ENCODE data around the gene SLC17A2.
"Not testable (repeated sequence)": the region's sequence is repeated elsewhere in the genome, so short reads cannot be mapped to it uniquely, and the experiment has no call there.

The SLC17A2 gene

DNA sequence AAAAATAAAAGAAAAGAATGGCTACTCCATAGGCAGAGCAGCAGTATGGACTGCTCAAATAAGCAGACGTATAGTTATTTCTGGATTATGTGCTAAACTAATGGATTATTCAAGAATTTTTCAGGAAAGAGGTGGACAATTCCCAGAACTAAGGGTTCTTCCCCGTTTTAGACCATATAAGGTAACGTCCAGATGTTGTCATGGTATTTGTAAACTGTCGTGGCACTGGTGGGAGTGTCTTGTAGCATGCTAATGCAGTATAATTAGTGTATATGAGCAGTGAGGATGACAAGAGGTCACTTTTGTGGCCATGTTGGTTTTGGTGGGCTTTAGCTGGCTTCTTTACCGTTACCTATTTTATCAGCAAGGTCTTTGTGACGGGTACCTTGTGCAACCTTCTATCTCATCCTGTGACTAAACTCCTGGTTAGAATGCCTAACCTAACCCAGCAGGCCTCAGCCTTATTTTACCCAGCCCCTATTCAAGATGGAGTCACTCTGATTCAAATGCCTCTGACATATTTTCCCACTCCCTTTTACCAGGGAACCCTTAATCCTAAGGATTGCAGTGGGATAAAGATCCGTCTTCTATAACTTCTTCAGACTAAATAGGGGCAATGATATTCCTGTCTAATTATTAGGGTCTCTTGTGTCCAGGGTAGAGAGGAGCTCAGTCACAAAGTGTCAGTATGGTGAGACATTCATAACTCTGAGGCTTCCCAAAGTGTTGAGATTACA lies 21.0 kb upstream of the SLC17A2 start:
- DNase-seq, result no peak

- no peak for DNase-seq
These were observed 19.8 kb upstream of the SLC17A2 start for GRCh38 chr6:25950297-25950696.

- no peak for DNase-seq
These were observed 19.2 kb upstream of the SLC17A2 start for GRCh38 chr6:25949695-25950094.

GRCh38 chr6:25947492-25947891 lies 17.0 kb upstream of the SLC17A2 start:
- not testable (repeated sequence) for DNase-seq

DNA sequence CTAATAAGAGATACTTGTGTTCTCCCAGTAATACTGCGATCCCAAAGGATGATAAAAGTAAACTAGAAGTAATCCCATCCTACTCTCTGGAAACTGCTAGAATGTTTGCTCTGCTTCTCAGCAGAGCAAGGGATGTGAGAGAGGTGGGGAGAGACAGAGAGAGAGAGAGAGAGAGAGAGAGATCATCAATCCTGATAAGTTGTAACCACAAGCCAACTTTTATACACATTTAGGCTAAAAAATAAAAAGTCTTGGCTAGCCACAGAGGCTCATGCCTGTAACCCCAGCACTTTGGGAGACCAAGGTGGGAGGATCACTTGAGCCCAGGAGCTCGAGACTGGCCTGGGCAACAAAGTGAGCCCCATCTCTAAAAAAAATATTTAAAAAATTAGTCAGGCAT lies 16.1 kb upstream of the SLC17A2 start:
- DNase-seq, result no peak

GRCh38 chr6:25945738-25946137 lies 15.2 kb upstream of the SLC17A2 start:
- DNase-seq, result not testable (repeated sequence)

DNA sequence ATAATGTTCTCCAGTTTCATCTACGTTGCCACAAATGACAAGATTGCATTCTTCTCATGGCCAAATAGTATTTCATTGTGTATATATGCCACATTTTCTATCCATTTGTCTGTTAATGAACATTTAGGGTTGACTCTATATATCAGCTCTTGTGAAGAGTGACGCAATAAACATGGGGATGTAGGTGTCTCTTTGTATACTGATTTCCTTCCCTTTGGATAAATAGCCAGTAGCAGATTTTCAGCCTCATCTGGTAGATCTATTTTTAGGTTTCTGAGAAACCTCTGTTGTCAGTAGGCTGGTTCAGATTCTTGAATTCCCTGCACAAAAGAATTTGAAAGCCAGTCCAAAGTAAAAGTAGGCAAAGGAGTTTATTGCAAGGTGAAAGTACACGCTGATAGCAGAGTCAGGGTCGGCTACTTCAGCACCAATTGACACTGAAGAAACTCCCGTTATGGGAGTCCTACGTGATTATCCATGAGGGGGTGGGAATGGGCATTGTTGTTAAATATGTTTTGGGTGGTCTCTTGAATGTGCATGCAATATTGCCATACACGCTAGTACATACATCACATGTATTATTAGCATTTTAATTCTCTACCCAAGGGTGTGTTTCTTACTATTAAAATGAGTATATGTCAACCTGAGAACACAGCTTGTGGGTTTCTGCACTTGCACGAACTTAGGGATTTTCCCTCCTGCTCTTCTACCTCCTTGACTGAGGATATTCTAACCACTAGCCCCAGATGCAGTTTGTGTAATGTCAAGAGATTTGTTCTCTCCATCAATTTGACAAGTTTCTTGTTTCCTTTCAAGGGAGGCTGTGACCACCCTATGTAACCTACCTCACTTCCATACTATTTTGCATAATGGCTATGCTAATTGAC lies 14.4 kb upstream of the SLC17A2 start:
- DNase-seq, result no peak

DNA sequence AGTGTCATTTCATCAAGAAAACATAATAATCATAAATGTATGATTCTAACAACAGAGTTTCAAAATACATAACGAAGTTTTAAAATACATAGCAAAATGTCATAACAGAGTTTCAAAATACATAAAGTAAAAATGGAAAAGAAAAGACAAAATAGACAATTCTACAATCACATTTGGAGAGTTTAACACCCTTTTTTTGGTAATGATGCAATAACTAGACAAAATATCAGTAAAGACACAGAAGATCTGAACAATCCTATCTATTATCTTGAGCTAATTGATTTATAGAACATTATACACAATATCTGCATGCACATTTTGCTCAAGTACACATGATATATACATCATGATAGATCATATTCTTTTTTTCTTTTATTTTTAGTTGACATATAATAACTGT lies 13.4 kb upstream of the SLC17A2 start:
- DNase-seq, result no peak

GRCh38 chr6:25942561-25943147 lies 12.2 kb upstream of the SLC17A2 start:
- no peak for DNase-seq

DNA sequence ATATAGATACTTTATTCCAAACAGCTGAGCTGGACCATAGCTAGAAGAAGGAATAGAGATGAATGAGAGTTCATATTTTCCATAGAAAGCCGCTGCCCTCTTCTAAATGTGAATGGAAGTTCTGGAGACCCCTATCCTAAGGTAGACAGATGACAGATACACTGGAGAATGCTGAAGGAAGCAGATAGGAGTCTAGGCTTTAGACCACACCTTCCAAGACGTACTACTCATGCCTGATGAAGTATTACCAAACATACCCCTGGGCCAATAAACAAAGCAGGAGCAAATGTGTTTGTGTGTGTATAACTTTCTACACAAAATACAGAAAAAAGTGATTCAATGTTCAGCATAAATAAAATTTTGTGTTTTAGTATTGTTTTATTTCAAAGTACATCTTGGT lies 9.1 kb upstream of the SLC17A2 start:
- no peak for DNase-seq

DNA sequence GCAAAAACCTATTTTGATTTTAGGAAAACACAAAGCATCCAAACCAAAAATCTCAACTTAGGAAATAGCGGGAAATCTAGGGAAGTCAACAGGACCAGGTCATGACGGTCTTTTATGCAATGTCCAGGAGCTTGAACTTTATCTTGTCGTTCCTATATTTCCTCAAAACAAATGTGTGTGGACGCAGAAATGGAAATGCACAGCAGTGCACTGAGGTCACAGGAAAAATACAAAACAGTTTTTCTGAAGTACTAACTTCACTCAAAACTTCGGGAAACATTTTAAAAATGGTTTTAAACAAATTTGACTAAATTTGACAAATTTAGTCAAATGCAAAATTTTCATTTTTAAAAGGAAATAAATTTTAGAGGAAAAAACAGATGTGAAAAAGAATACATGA lies 5.5 kb upstream of the SLC17A2 start:
- no peak for DNase-seq

DNA sequence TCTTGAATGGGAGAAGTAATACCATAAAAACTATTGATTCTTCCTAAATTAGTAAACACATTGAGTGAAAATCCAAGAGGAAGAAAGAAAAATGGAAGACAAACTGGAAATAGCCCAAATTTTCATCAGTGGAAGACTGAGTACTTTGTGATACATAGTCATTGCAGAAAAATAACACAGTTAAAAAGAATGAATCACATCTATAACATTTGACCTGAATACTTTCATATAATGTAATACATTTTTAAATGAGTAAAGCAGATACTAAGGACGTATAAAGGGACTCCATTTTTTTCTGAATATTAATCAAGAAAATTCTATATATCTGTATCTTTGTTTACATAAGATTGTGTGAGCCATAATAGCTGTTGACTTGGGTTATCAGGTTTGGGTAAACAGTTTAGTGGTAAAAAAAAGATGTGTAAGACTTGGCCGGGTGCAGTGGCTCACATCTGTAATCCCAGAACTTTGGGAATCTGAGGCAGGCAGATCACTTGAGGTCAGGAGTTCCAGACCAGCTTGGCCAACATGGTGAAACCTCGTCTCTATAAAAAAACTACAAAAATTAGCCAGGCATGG lies 4.3 kb upstream of the SLC17A2 start:
- no peak for DNase-seq

- DNase-seq, result no peak
These were observed 3.7 kb upstream of the SLC17A2 start for GRCh38 chr6:25934156-25934555.

GRCh38 chr6:25931411-25931709 lies 869 bp upstream of the SLC17A2 start:
- no peak for DNase-seq

DNA sequence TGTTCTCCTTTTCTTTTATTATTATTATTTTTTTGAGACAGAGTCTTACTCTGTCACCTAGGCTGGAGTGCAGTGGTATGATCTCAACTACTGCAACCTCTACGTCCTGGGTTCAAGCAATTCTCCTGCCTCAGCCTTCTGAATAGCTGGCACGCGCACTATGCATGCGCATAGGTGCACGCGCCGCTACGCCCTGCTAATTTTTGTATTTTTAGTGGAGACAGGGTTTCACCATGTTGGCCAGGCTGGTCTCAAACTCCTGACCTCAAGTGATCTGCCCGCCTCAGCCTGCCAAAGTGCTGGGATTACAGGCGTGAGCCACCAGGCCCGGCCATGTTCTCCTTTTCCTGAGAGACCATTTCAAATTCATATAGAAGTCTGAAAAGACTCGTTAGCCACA lies 706 bp downstream of the SLC17A2 start:
- DNase-seq, result not testable (repeated sequence)

GRCh38 chr6:25928562-25929324 lies 1.7 kb downstream of the SLC17A2 start:
- no peak for DNase-seq

DNA sequence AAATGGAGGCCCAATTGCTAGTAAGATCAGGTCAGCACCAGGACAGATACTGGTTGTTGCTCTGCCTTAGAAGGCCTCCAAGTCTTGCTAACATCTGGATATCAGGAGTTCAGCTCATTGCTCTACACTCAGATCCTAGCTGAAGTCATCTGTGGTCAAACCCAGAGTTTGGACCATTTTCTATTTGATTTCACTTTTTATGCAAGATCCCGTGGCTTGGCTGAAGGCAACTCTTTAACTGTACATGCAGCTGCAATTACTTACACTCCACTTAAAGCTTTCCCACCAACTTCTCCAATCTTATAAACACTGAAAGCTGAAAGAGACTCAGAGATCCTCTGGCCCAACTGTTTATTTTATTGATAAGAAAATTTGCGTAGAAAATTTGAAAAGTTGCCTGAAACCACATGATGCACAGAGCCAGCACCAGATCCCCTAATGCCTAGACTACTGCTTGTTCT lies 2.7 kb downstream of the SLC17A2 start:
- DNase-seq, result no peak

DNA sequence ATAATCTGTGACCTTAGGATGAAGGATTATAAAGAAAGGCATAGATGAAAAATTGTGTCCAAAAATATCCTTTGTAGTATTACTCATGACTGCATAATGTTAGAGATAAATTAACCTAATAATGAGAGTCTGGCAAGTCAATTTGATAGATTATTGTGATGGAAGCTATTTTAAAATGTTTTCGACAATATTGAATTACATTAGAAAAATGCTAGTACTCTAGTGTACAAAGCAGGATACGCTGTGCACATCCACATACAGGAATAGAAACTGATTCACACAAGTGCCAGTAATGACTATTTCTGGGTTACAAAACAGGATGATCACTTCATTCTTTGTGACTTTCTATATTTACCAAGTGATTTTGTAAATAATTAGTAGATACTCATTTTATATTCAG lies 3.3 kb downstream of the SLC17A2 start:
- no peak for DNase-seq

DNA sequence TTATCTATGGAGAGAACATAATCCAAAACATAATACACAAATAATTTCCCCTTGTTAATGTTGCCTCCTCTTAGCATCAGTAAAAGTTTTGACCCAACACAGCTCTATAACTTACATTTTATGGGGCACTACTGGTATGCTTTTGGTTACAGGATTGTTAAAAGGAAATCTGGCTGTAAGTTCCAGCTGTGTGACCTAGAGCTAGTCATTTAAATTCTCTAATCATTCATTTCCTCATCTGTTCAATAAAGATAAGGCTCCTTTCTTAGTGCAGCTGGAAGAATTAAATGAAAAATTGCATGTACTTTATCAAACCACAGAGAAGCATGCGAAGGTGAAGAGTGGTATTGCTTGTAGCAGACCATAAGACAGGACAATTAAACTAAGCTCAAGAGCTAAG lies 4.6 kb downstream of the SLC17A2 start:
- DNase-seq, result no peak

DNA sequence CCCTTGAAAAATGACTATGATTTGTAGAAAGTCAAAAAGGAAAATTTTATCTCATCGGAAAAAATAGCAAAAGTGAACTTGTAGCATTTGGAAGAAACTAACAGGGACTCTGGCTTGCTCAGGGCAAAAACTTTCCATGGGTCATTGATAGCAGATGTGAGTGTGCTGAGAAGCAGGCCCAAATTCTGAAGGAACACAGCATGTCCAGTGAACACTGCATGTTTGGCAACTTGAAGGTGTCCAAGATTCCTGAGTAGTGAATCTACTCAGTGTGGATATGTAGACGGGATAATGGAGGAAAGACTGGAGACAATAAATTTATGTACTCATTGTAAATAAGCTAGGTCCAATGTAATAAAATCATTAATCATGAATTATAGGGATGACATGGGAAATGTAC lies 8.2 kb downstream of the SLC17A2 start:
- no peak for DNase-seq

DNA sequence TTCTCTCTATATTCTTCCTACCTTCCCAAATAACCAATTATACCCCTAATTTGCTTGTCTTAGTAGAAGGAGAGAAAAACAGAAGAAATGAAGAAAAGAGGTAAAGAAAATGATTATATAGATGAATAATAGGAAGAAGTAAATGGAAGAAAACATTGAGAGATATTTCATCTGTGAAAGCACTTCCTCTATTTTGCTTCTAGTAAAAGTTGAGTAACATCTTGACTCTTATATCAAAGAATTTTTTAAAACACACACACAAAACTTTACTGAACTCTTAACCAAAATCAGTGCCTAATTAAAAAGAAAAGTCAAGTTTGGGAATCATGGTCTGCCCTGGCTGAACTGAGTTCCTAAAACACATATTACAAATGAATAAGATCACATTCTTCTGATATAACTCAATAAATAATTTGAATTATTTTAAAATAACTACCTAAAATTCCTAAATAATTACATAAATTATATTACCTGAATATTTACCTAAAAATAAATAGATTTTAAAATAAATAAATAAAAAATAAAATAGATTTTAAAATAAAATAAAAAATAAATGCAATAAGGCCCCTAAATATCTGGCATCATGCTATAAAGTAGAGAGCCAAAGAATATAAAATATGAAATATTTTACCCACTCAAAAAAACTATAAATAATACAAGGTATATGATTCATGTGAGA lies 8.8 kb downstream of the SLC17A2 start:
- DNase-seq, result no peak

DNA sequence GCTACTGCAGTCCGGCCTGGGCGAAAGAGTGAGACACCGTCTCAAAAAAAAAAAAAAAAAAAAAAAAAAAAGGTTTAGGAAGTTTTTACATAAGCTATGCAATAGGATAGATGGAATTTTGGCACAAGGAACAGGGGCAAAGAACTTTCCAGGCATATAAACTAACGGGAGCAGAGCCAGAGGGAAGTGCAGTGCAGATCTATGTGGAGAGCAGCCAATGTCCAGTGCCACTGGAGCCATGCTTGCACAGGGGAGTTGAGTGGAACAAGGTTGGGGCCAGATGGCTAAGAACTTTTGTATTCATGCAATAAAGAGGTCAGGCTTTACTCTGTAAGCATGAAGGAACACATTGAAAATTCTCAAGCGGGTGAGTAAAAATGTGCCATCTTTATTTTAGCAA lies 10.8 kb downstream of the SLC17A2 start:
- DNase-seq, result no peak

Measured in T-helper 9 cell (primary cell).